NCI-H1105 (cell line): ENCODE measurements around the gene CBLN3.

ENCODE experiments used
- DNase-seq: peaks from one replicate; lab custom pipeline; 2025; lab: John Stamatoyannopoulos, UW

The CBLN3 gene

GRCh38 chr14:24381363-24382063 is 48.0 kb downstream of the CBLN3 start:
- DNase-seq, result no peak

GRCh38 chr14:24379907-24380730 is 49.3 kb downstream of the CBLN3 start:
- no peak for DNase-seq

GRCh38 chr14:24378981-24379906 is 50.2 kb downstream of the CBLN3 start:
- no peak for DNase-seq

- DNase-seq, result no peak
Measured at GRCh38 chr14:24378327-24378726, 51.1 kb downstream of the CBLN3 start.

GRCh38 chr14:24377657-24378056 is 51.8 kb downstream of the CBLN3 start:
- DNase-seq, result no peak

- no peak for DNase-seq
Measured at GRCh38 chr14:24377126-24377525, 52.3 kb downstream of the CBLN3 start.
